ENCODE measurements around the gene SIDT2. TPM values are rescaled to one million over a fixed set of nuclear protein-coding genes. Genes with fewer than 3 reads are reported as not detected.

SIDT2 gene
- total RNA-seq, 1 donor from 2014 or later = 3.2 TPM

GRCh38 chr11:117185736-117186430 lies 7.3 kb downstream of the SIDT2 start:
- TF ChIP-seq CTCF (IDR thresholded peaks at IDR 0.05; ENCODE audit: insufficient read depth, low read length, severe bottlenecking) = no peak
- peaks cover 27% of the 10 kb centered on the region for H3K36me3 ChIP-seq (ENCODE audit: control insufficient read depth, insufficient read depth, low read length)
- H3K4me3 ChIP-seq (ENCODE audit: low read depth, low read length) = no peak overlapping the region
- H3K27me3 ChIP-seq (ENCODE audit: control insufficient read depth, insufficient read depth, low read length) = no peaks in the 10 kb centered on the region
- DNase-seq (ENCODE audit: low read depth) = no peak
- no peak for FAIRE-seq

- FAIRE-seq (no peak), DNase-seq (ENCODE audit: low read depth) (no peak)
- Histone ChIP-seq H3K27me3 (ENCODE audit: control insufficient read depth, insufficient read depth, low read length) (no peaks in the 10 kb centered on the region), H3K36me3 (ENCODE audit: control insufficient read depth, insufficient read depth, low read length) (peaks cover 27% of the 10 kb centered on the region), H3K4me3 (ENCODE audit: low read depth, low read length) (no peak overlapping the region)
- TF ChIP-seq CTCF (IDR thresholded peaks at IDR 0.05; ENCODE audit: insufficient read depth, low read length, severe bottlenecking) = no peak
Measured at GRCh38 chr11:117186431-117186761, 7.9 kb downstream of the SIDT2 start.

GRCh38 chr11:117187007-117187406 lies 8.5 kb downstream of the SIDT2 start:
- DNase-seq (ENCODE audit: low read depth) = no peak
- Histone ChIP-seq H3K36me3 (ENCODE audit: control insufficient read depth, insufficient read depth, low read length) (peaks cover 29% of the 10 kb centered on the region), H3K4me3 (ENCODE audit: low read depth, low read length) (no peak overlapping the region), H3K27me3 (ENCODE audit: control insufficient read depth, insufficient read depth, low read length) (no peaks in the 10 kb centered on the region)
- no peak for FAIRE-seq
- no peak for TF ChIP-seq CTCF (IDR thresholded peaks at IDR 0.05; ENCODE audit: insufficient read depth, low read length, severe bottlenecking)

- TF ChIP-seq CTCF (IDR thresholded peaks at IDR 0.05; ENCODE audit: insufficient read depth, low read length, severe bottlenecking) = no peak
- Histone ChIP-seq H3K4me3 (ENCODE audit: low read depth, low read length) (no peak overlapping the region), H3K36me3 (ENCODE audit: control insufficient read depth, insufficient read depth, low read length) (peaks cover 29% of the 10 kb centered on the region), H3K27me3 (ENCODE audit: control insufficient read depth, insufficient read depth, low read length) (no peaks in the 10 kb centered on the region)
- FAIRE-seq = no peak
- no peak for DNase-seq (ENCODE audit: low read depth)
Measured at GRCh38 chr11:117187428-117187798, 8.9 kb downstream of the SIDT2 start.

GRCh38 chr11:117187799-117188481 lies 9.4 kb downstream of the SIDT2 start:
- H3K36me3 ChIP-seq (ENCODE audit: control insufficient read depth, insufficient read depth, low read length) = peaks cover 27% of the 10 kb centered on the region

More at GRCh38 chr11:117187799-117188481, 9.4 kb downstream of the SIDT2 start:
- no peak for TF ChIP-seq CTCF (IDR thresholded peaks at IDR 0.05; ENCODE audit: insufficient read depth, low read length, severe bottlenecking)
- DNase-seq (ENCODE audit: low read depth) = no peak
- no peak for FAIRE-seq
- H3K27me3 ChIP-seq (ENCODE audit: control insufficient read depth, insufficient read depth, low read length) = no peaks in the 10 kb centered on the region
- H3K4me3 ChIP-seq (ENCODE audit: low read depth, low read length) = no peak overlapping the region

Data from bronchial epithelial cell (primary cell).